ENCODE results near the gene TYMS. TPM values are rescaled to one million over a fixed set of nuclear protein-coding genes. Genes with fewer than 3 reads are reported as not detected.

The TYMS gene
- total and polyA plus RNA-seq, 2 donors (not counting 3 experiments of a cell fraction or from before 2014, with no cell fraction given) = 136 to 200 TPM

DNA sequence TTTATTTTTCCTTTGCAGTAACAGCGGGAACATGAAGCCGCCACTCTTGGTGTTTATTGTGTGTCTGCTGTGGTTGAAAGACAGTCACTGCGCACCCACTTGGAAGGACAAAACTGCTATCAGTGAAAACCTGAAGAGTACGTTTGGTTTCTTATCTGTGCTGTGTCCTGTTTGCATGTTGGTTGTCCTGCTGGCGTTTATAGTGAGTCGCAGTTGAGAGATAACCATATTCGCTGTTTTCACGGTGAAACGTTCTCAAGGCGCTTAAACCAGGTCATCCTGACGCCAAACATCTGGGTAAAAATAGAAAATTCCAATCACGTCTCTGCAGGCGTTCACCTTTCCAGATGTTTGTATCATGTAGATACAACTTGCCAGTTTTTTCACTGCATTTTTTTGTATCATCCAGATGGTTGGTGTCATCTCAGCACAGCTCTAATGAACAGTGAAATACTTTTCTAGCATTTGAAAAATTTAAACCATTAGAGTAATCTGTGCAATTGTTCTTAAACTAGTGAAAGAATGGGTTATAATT lies 39.4 kb upstream of the TYMS start:
- BruUV-seq (replicated peaks) = no TSS peak
- Histone ChIP-seq H3K9ac (replicated peaks; ENCODE audit: extremely low read depth, insufficient read depth, low read length) (no peak overlapping the region), H4K20me1 (replicated peaks; ENCODE audit: control insufficient read depth, extremely low read depth, insufficient read depth, low read length) (no peaks in the 10 kb centered on the region), H2AFZ (ENCODE audit: low read depth, low read length) (no peak overlapping the region), H3K27me3 (ENCODE audit: control insufficient read depth in 2 of 2, insufficient read depth in 2 of 2, low read length in 2 of 2) (no peaks in the 10 kb centered on the region), H3K79me2 (ENCODE audit: control insufficient read depth, insufficient read depth, low read length) (no peaks in the 10 kb centered on the region), H3K9me3 (replicated peaks; ENCODE audit: control insufficient read depth, insufficient read depth, low read length) (no peaks in the 10 kb centered on the region), H3K4me3 (replicated peaks in 1 of 3; ENCODE audit: insufficient read depth in 1 of 3, low read depth in 1 of 3, low read length in 3 of 3) (no peak overlapping the region), H3K4me1 (ENCODE audit: control insufficient read depth, extremely low read depth, insufficient read depth, low read length) (no peaks in the 10 kb centered on the region), H3K36me3 (ENCODE audit: control insufficient read depth in 2 of 2, extremely low read depth in 1 of 2, insufficient read depth in 2 of 2, low read length in 2 of 2) (no peaks in the 10 kb centered on the region), H3K9me1 (replicated peaks; ENCODE audit: control insufficient read depth, extremely low read depth, insufficient read depth, low read length) (no peaks in the 10 kb centered on the region), H3K4me2 (ENCODE audit: insufficient read depth, low read length) (no peak overlapping the region), H3K27ac (ENCODE audit: insufficient read depth, low read depth, low read length) (no peak overlapping the region)
- DNase-seq (ENCODE audit: low read depth, low spot score) (no peak), FAIRE-seq (no peak)
- dilution Hi-C loops (cut with MboI; ENCODE audit: extremely low pct_ligation_motif_present, low sequenced_read_pairs) = no loop called here
- POLR2A ChIA-PET = interaction anchor here (0.7 kb wide), 1 partner anchor 37 kb away, joined by 5 read pairs; no protein-coding TSS in a partner anchor
- TF ChIP-seq FOS (IDR thresholded peaks at IDR 0.05; ENCODE audit: borderline replicate concordance, insufficient read depth, low read length) (no peak), GATA2 (IDR thresholded peaks at IDR 0.05; ENCODE audit: insufficient read depth, insufficient read length, low read depth, low read length) (no peak), POLR2AphosphoS5 (IDR thresholded peaks at IDR 0.05; ENCODE audit: insufficient read depth, low read depth, low read length) (no peak), MYC (IDR thresholded peaks at IDR 0.05; ENCODE audit: low read depth, low read length) (no peak), POLR2A (IDR thresholded peaks at IDR 0.05; ENCODE audit: low read depth, low read length) (no peak), JUN (IDR thresholded peaks at IDR 0.05; ENCODE audit: borderline replicate concordance, insufficient read depth, insufficient read length, low read depth) (no peak), EZH2 (IDR thresholded peaks at IDR 0.05; ENCODE audit: borderline replicate concordance, low read depth, low read length, severe bottlenecking) (no peak)
- TF ChIP-seq, protein P1, sequence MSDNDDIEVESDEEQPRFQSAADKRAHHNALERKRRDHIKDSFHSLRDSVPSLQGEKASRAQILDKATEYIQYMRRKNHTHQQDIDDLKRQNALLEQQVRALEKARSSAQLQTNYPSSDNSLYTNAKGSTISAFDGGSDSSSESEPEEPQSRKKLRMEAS (IDR thresholded peaks at IDR 0.05; ENCODE audit: insufficient read depth, insufficient read length) = no peak
- TF ChIP-seq, protein P2, sequence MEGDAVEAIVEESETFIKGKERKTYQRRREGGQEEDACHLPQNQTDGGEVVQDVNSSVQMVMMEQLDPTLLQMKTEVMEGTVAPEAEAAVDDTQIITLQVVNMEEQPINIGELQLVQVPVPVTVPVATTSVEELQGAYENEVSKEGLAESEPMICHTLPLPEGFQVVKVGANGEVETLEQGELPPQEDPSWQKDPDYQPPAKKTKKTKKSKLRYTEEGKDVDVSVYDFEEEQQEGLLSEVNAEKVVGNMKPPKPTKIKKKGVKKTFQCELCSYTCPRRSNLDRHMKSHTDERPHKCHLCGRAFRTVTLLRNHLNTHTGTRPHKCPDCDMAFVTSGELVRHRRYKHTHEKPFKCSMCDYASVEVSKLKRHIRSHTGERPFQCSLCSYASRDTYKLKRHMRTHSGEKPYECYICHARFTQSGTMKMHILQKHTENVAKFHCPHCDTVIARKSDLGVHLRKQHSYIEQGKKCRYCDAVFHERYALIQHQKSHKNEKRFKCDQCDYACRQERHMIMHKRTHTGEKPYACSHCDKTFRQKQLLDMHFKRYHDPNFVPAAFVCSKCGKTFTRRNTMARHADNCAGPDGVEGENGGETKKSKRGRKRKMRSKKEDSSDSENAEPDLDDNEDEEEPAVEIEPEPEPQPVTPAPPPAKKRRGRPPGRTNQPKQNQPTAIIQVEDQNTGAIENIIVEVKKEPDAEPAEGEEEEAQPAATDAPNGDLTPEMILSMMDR (IDR thresholded peaks at IDR 0.05; ENCODE audit: extremely low read depth in 1 of 2, insufficient read depth in 1 of 2, low read depth in 1 of 2, low read length in 2 of 2) = no peak
- CTCF ChIA-PET = interaction anchor here (0.6 to 12.1 kb wide), 5 partner anchors 36 to 325 kb away, joined by 3 to 652 read pairs (median 4); no protein-coding TSS in a partner anchor
- intact Hi-C loops (cut with micrococcal nuclease) = loop anchor here (2.0 to 5.0 kb wide), 3 partner anchors 91 to 285 kb away; no protein-coding TSS in a partner anchor
